ENCODE data around the gene TTC7B.

TTC7B gene

GRCh38 chr14:90541076-90541634 is 275.1 kb downstream of the TTC7B start:
- Histone ChIP-seq H3F3A (ENCODE audit: insufficient read depth, low read length) (no peaks in the 10 kb centered on the region), H4K20me1 (ENCODE audit: insufficient read depth, low read length) (no peaks in the 10 kb centered on the region), H3K4me3 (ENCODE audit: low read depth, low read length, poor library complexity, severe bottlenecking) (no peak overlapping the region), H3K9me2 (ENCODE audit: low read depth, low read length) (no peaks in the 10 kb centered on the region), H3K27me3 (ENCODE audit: insufficient read depth, low read length) (peaks cover 10% of the 10 kb centered on the region), H3K27ac (ENCODE audit: low read depth, low read length, poor library complexity, severe bottlenecking) (no peak overlapping the region), H3K79me2 (ENCODE audit: insufficient read depth, low read length) (no peaks in the 10 kb centered on the region), H3K4me1 (ENCODE audit: insufficient read depth, low read length, severe bottlenecking) (no peaks in the 10 kb centered on the region), H2AFZ (ENCODE audit: low read length) (no peak overlapping the region), H3K36me3 (ENCODE audit: insufficient read depth, low read length) (no peaks in the 10 kb centered on the region), H3K9ac (ENCODE audit: low read length) (no peak overlapping the region), H3K9me3 (ENCODE audit: low read length) (no peaks in the 10 kb centered on the region), H3K4me2 (ENCODE audit: low read length) (no peak overlapping the region)
- no peak for TF ChIP-seq EZH2 (IDR thresholded peaks at IDR 0.05; ENCODE audit: borderline replicate concordance, low read length)
- TF ChIP-seq CTCF (IDR thresholded peaks at IDR 0.05; ENCODE audit: low read length), result no peak

GRCh38 chr14:90540437-90540836 is 275.8 kb downstream of the TTC7B start:
- Histone ChIP-seq H3K36me3 (ENCODE audit: insufficient read depth, low read length) (no peaks in the 10 kb centered on the region), H3K4me2 (ENCODE audit: low read length) (no peak overlapping the region), H3K4me3 (ENCODE audit: low read depth, low read length, poor library complexity, severe bottlenecking) (no peak overlapping the region), H3K9ac (ENCODE audit: low read length) (no peak overlapping the region), H3K79me2 (ENCODE audit: insufficient read depth, low read length) (no peaks in the 10 kb centered on the region), H2AFZ (ENCODE audit: low read length) (no peak overlapping the region), H3K27me3 (ENCODE audit: insufficient read depth, low read length) (peaks cover 10% of the 10 kb centered on the region), H3K9me3 (ENCODE audit: low read length) (no peaks in the 10 kb centered on the region), H3K4me1 (ENCODE audit: insufficient read depth, low read length, severe bottlenecking) (no peaks in the 10 kb centered on the region), H3K27ac (ENCODE audit: low read depth, low read length, poor library complexity, severe bottlenecking) (no peak overlapping the region), H4K20me1 (ENCODE audit: insufficient read depth, low read length) (no peaks in the 10 kb centered on the region), H3F3A (ENCODE audit: insufficient read depth, low read length) (no peaks in the 10 kb centered on the region), H3K9me2 (ENCODE audit: low read depth, low read length) (no peaks in the 10 kb centered on the region)
- TF ChIP-seq EZH2 (IDR thresholded peaks at IDR 0.05; ENCODE audit: borderline replicate concordance, low read length), result no peak
- no peak for TF ChIP-seq CTCF (IDR thresholded peaks at IDR 0.05; ENCODE audit: low read length)

GRCh38 chr14:90539996-90540395 is 276.2 kb downstream of the TTC7B start:
- H3K27me3 ChIP-seq (ENCODE audit: insufficient read depth, low read length), result peaks cover 10% of the 10 kb centered on the region
- H3K4me1 ChIP-seq (ENCODE audit: insufficient read depth, low read length, severe bottlenecking), result no peaks in the 10 kb centered on the region
- H2AFZ ChIP-seq (ENCODE audit: low read length), result no peak overlapping the region
- no peak for TF ChIP-seq CTCF (IDR thresholded peaks at IDR 0.05; ENCODE audit: low read length)
- no peaks in the 10 kb centered on the region for H3K9me3 ChIP-seq (ENCODE audit: low read length)
- H4K20me1 ChIP-seq (ENCODE audit: insufficient read depth, low read length), result no peaks in the 10 kb centered on the region
- no peak overlapping the region for H3K4me3 ChIP-seq (ENCODE audit: low read depth, low read length, poor library complexity, severe bottlenecking)
- no peak overlapping the region for H3K4me2 ChIP-seq (ENCODE audit: low read length)
- H3F3A ChIP-seq (ENCODE audit: insufficient read depth, low read length), result no peaks in the 10 kb centered on the region
- no peaks in the 10 kb centered on the region for H3K36me3 ChIP-seq (ENCODE audit: insufficient read depth, low read length)
- H3K27ac ChIP-seq (ENCODE audit: low read depth, low read length, poor library complexity, severe bottlenecking), result no peak overlapping the region
- no peaks in the 10 kb centered on the region for H3K79me2 ChIP-seq (ENCODE audit: insufficient read depth, low read length)
- no peak overlapping the region for H3K9ac ChIP-seq (ENCODE audit: low read length)
- H3K9me2 ChIP-seq (ENCODE audit: low read depth, low read length), result no peaks in the 10 kb centered on the region
